ENCODE data around the gene TAF1A.

- TF ChIP-seq CTCF (IDR thresholded peaks at IDR 0.05) = no peak
- TF ChIP-seq POLR2A (IDR thresholded peaks at IDR 0.05) = no peak
- no peak for TF ChIP-seq POLR2AphosphoS5 (IDR thresholded peaks at IDR 0.05)
- TF ChIP-seq EP300 (IDR thresholded peaks at IDR 0.05) = no peak
Observed at GRCh38 chr1:222622765-222623164, 33.0 kb upstream of the TAF1A start.

Data from suprapubic skin (tissue), 4 donors.